ENCODE results near the gene LRRC18.

Gene LRRC18

GRCh38 chr10:48938281-48938680 is 1.4 kb downstream of the LRRC18 start:
- no peak overlapping the region for H2BK5ac ChIP-seq (ENCODE audit: low read depth, low read length, poor library complexity, severe bottlenecking)
- H3K18ac ChIP-seq (ENCODE audit: low read depth in 1 of 2, low read length in 2 of 2): no peak overlapping the region
- no peak overlapping the region for H2BK12ac ChIP-seq (ENCODE audit: low read length in 2 of 2)
- H3K27ac ChIP-seq (ENCODE audit: low read length, poor library complexity, severe bottlenecking): no peak overlapping the region
- H3K27me3 ChIP-seq (ENCODE audit: control insufficient read depth in 1 of 2, insufficient read depth in 1 of 2, low read length in 2 of 2): peaks cover 11 to 46% of the 10 kb centered on the region in 2 experiments
- no peak overlapping the region for H2AFZ ChIP-seq (ENCODE audit: low read depth, low read length)
- no peak overlapping the region for H4K8ac ChIP-seq (ENCODE audit: low read length)
- no peaks in the 10 kb centered on the region for H3K36me3 ChIP-seq (ENCODE audit: control insufficient read depth in 1 of 2, insufficient read depth in 2 of 2, low read depth in 1 of 2, low read length in 2 of 2)
- H2BK15ac ChIP-seq (ENCODE audit: low read depth, poor library complexity, severe bottlenecking): no peak overlapping the region
- no peaks in the 10 kb centered on the region for H3K9me3 ChIP-seq (ENCODE audit: control insufficient read depth, low read length)
- H2BK120ac ChIP-seq (ENCODE audit: low read depth, low read length): no peak overlapping the region
- no peak overlapping the region for H3K14ac ChIP-seq (ENCODE audit: low read length in 2 of 2)
- no peak overlapping the region for H3K9ac ChIP-seq (ENCODE audit: low read length)
- WGBS: 72% methylated on average over 2 of the region's 2 CpGs
- peak overlapping the region in 1 of 2 experiments; percentile 43 for H3K23ac ChIP-seq (ENCODE audit: low read length in 2 of 2)
- no peak overlapping the region for H3K4me2 ChIP-seq (ENCODE audit: low read length, poor library complexity, severe bottlenecking)
- DNase-seq: no peak
- no peak overlapping the region for H3K4ac ChIP-seq (ENCODE audit: low read depth in 1 of 2, low read length in 2 of 2)
- H4K91ac ChIP-seq (ENCODE audit: low read length): no peak overlapping the region
- peaks cover 2% of the 10 kb centered on the region for H3K4me1 ChIP-seq (ENCODE audit: control insufficient read depth, insufficient read depth, low read depth, low read length)
- no peak overlapping the region for H2AK5ac ChIP-seq (ENCODE audit: low read length, severe bottlenecking)
- no peak overlapping the region for H3K4me3 ChIP-seq (ENCODE audit: insufficient read depth in 1 of 2, low read depth in 1 of 2, low read length in 2 of 2)
- no peaks in the 10 kb centered on the region for H3K79me1 ChIP-seq (replicated peaks; ENCODE audit: low read length, poor library complexity, severe bottlenecking)

DNA sequence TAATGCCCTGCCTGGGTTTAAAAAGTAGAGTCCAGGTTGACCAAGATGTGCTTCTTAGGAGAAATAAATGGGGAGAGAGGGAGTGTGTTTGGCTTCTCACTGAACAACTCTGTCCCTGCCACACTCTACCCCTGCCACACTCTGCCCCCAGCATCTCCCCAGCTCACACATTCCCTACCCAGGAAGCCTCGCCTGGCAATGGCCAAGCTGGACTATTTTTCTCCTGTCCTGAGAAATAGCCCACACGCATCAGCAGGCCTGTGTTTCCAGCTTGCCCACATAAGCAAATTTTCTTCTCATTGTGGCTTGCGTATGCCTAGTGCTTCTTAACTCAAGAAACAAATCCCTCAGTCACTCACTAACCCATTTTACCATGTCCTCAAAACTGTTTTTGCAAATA is 1.8 kb downstream of the LRRC18 start:
- H2AK5ac ChIP-seq (ENCODE audit: low read length, severe bottlenecking): no peak overlapping the region
- no peak overlapping the region for H2BK5ac ChIP-seq (ENCODE audit: low read depth, low read length, poor library complexity, severe bottlenecking)
- H3K36me3 ChIP-seq (ENCODE audit: control insufficient read depth in 1 of 2, insufficient read depth in 2 of 2, low read depth in 1 of 2, low read length in 2 of 2): no peaks in the 10 kb centered on the region
- H3K4ac ChIP-seq (ENCODE audit: low read depth in 1 of 2, low read length in 2 of 2): no peak overlapping the region
- H3K23ac ChIP-seq (ENCODE audit: low read length in 2 of 2): no peak overlapping the region
- H3K9ac ChIP-seq (ENCODE audit: low read length): no peak overlapping the region
- no peak overlapping the region for H3K4me2 ChIP-seq (ENCODE audit: low read length, poor library complexity, severe bottlenecking)
- no peak overlapping the region for H3K14ac ChIP-seq (ENCODE audit: low read length in 2 of 2)
- H2AFZ ChIP-seq (ENCODE audit: low read depth, low read length): no peak overlapping the region
- no peak overlapping the region for H4K91ac ChIP-seq (ENCODE audit: low read length)
- no peak overlapping the region for H4K8ac ChIP-seq (ENCODE audit: low read length)
- H2BK15ac ChIP-seq (ENCODE audit: low read depth, poor library complexity, severe bottlenecking): no peak overlapping the region
- 79% methylated on average over 3 of the region's 3 CpGs for WGBS
- no peak overlapping the region for H2BK12ac ChIP-seq (ENCODE audit: low read length in 2 of 2)
- no peak overlapping the region for H3K18ac ChIP-seq (ENCODE audit: low read depth in 1 of 2, low read length in 2 of 2)
- H3K4me3 ChIP-seq (ENCODE audit: insufficient read depth in 1 of 2, low read depth in 1 of 2, low read length in 2 of 2): no peak overlapping the region
- H3K27ac ChIP-seq (ENCODE audit: low read length, poor library complexity, severe bottlenecking): no peak overlapping the region
- no peaks in the 10 kb centered on the region for H3K9me3 ChIP-seq (ENCODE audit: control insufficient read depth, low read length)
- H3K79me1 ChIP-seq (replicated peaks; ENCODE audit: low read length, poor library complexity, severe bottlenecking): no peaks in the 10 kb centered on the region
- no peak overlapping the region for H2BK120ac ChIP-seq (ENCODE audit: low read depth, low read length)
- no peak for DNase-seq
- peaks cover 11 to 48% of the 10 kb centered on the region in 2 experiments for H3K27me3 ChIP-seq (ENCODE audit: control insufficient read depth in 1 of 2, insufficient read depth in 1 of 2, low read length in 2 of 2)
- peaks cover 2% of the 10 kb centered on the region for H3K4me1 ChIP-seq (ENCODE audit: control insufficient read depth, insufficient read depth, low read depth, low read length)

DNA sequence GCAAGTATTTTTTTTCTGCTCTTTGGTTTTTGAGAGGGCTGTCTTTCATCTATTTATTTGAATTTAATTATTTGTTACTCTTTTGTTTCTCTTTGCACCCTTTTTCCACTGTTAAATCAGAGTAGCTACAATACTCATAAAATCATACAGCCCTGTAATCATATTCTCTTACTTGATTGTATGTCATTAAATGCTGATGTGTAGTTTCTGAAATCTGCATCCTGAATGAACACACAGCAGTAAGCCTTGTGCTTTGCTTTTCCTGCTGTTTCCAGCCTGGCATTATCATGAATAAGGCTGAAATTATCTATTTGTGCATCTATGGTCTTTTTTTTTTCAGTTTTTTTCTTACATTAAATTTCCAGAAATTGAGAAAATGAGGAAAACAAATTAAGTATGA is 4.1 kb downstream of the LRRC18 start:
- Histone ChIP-seq H3K4me3 (ENCODE audit: insufficient read depth in 1 of 2, low read depth in 1 of 2, low read length in 2 of 2) (no peak overlapping the region), H3K4me1 (ENCODE audit: control insufficient read depth, insufficient read depth, low read depth, low read length) (no peaks in the 10 kb centered on the region), H2AFZ (ENCODE audit: low read depth, low read length) (no peak overlapping the region), H3K4ac (ENCODE audit: low read depth in 1 of 2, low read length in 2 of 2) (no peak overlapping the region), H3K18ac (ENCODE audit: low read depth in 1 of 2, low read length in 2 of 2) (no peak overlapping the region), H2BK12ac (ENCODE audit: low read length in 2 of 2) (no peak overlapping the region), H3K27ac (ENCODE audit: low read length, poor library complexity, severe bottlenecking) (no peak overlapping the region), H2BK120ac (ENCODE audit: low read depth, low read length) (no peak overlapping the region), H3K23ac (ENCODE audit: low read length in 2 of 2) (no peak overlapping the region), H3K27me3 (ENCODE audit: control insufficient read depth in 1 of 2, insufficient read depth in 1 of 2, low read length in 2 of 2) (peaks cover 11 to 48% of the 10 kb centered on the region in 2 experiments), H3K9me3 (ENCODE audit: control insufficient read depth, low read length) (no peaks in the 10 kb centered on the region), H3K4me2 (ENCODE audit: low read length, poor library complexity, severe bottlenecking) (no peak overlapping the region), H2BK5ac (ENCODE audit: low read depth, low read length, poor library complexity, severe bottlenecking) (no peak overlapping the region), H3K9ac (ENCODE audit: low read length) (no peak overlapping the region), H4K8ac (ENCODE audit: low read length) (no peak overlapping the region), H3K14ac (ENCODE audit: low read length in 2 of 2) (no peak overlapping the region), H4K91ac (ENCODE audit: low read length) (no peak overlapping the region), H3K79me1 (replicated peaks; ENCODE audit: low read length, poor library complexity, severe bottlenecking) (no peaks in the 10 kb centered on the region), H2AK5ac (ENCODE audit: low read length, severe bottlenecking) (no peak overlapping the region), H2BK15ac (ENCODE audit: low read depth, poor library complexity, severe bottlenecking) (no peak overlapping the region), H3K36me3 (ENCODE audit: control insufficient read depth in 1 of 2, insufficient read depth in 2 of 2, low read depth in 1 of 2, low read length in 2 of 2) (no peaks in the 10 kb centered on the region)
- DNase-seq: no peak

DNA sequence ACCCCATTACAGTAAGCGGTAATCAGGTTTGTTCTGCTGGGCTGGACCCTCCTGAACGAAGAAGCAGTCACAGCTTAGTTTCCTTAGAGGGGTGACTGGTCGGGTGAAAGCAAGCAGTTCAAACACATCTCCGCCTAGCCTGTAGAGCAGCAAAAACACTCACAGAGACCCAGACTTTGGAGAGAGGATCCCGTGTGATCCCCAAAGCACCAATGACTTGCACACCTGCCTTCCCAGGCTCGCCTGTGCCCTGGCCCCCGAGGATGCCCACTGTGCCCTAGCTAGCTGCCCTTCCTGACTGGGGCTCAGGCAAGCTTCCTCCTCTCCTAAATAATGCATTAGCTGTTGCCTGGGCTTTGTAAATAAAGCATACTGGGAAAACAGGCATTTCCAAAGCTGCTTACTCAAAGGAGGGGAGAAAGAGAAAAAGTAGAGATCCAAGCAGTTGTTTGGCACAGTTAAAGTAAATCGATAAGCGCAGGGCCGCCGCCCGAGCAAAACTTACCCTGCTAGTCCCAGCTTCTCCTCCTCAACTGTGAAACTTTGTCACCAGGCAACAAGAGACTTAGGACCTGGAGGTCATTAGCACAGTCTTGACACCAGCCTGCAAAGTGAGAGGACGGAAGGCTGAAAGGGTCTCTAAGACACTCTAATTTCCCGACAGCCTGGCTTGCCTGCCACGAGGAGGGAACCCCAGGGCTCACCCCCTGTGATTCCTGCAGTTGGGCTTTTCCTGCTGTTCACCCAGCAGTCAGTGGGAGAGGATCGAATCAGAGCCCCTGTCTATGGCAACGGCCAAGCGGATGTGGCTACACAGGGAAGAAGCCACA is 4.8 kb downstream of the LRRC18 start:
- Histone ChIP-seq H2BK5ac (ENCODE audit: low read depth, low read length, poor library complexity, severe bottlenecking) (no peak overlapping the region), H3K14ac (ENCODE audit: low read length in 2 of 2) (no peak overlapping the region), H2BK12ac (ENCODE audit: low read length in 2 of 2) (no peak overlapping the region), H4K8ac (ENCODE audit: low read length) (no peak overlapping the region), H2AFZ (ENCODE audit: low read depth, low read length) (no peak overlapping the region), H2BK15ac (ENCODE audit: low read depth, poor library complexity, severe bottlenecking) (no peak overlapping the region), H3K4me3 (ENCODE audit: insufficient read depth in 1 of 2, low read depth in 1 of 2, low read length in 2 of 2) (no peak overlapping the region), H3K9me3 (ENCODE audit: control insufficient read depth, low read length) (no peaks in the 10 kb centered on the region), H3K4me1 (ENCODE audit: control insufficient read depth, insufficient read depth, low read depth, low read length) (no peaks in the 10 kb centered on the region), H3K4ac (ENCODE audit: low read depth in 1 of 2, low read length in 2 of 2) (no peak overlapping the region), H3K9ac (ENCODE audit: low read length) (no peak overlapping the region), H3K4me2 (ENCODE audit: low read length, poor library complexity, severe bottlenecking) (no peak overlapping the region), H3K18ac (ENCODE audit: low read depth in 1 of 2, low read length in 2 of 2) (no peak overlapping the region), H3K27me3 (ENCODE audit: control insufficient read depth in 1 of 2, insufficient read depth in 1 of 2, low read length in 2 of 2) (peaks cover 10 to 42% of the 10 kb centered on the region in 2 experiments), H3K27ac (ENCODE audit: low read length, poor library complexity, severe bottlenecking) (no peak overlapping the region), H3K36me3 (ENCODE audit: control insufficient read depth in 1 of 2, insufficient read depth in 2 of 2, low read depth in 1 of 2, low read length in 2 of 2) (no peaks in the 10 kb centered on the region), H3K79me1 (replicated peaks; ENCODE audit: low read length, poor library complexity, severe bottlenecking) (no peaks in the 10 kb centered on the region), H3K23ac (ENCODE audit: low read length in 2 of 2) (no peak overlapping the region), H4K91ac (ENCODE audit: low read length) (no peak overlapping the region), H2AK5ac (ENCODE audit: low read length, severe bottlenecking) (no peak overlapping the region), H2BK120ac (ENCODE audit: low read depth, low read length) (no peak overlapping the region)
- DNase-seq: no peak
- WGBS: 64% methylated on average over 15 of the region's 18 CpGs
